IMR-90 (cell line): ENCODE results near the gene L1CAM. TPM values are rescaled to one million over a fixed set of nuclear protein-coding genes. Genes with fewer than 3 reads are reported as not detected.

Experiments used
- ATAC-seq: fragments of 200-7000 bp; cut with Tn5 transposase; 2 replicates; pipeline ENCODE4 v1.9.1; 2020; ENCODE audit warnings: low read depth, mild to moderate bottlenecking, moderate library complexity
- BruUV-seq: library from RNA; stranded (reverse); fragments of 400-500 nt; replicated peaks from 2 replicates; lab custom pipeline; 2021; lab: Mats Ljungman, UMichigan
- CTCF ChIA-PET: fragments of 300-600 bp; formaldehyde crosslinking; extraction: SDS; loops from one replicate; lab custom pipeline; 2021; ENCODE audit warnings: antibody characterized with exemption; lab: Yijun Ruan, JAX
- POLR2A ChIA-PET: fragments of 300-600 bp; sonication (Branson Sonifier 250); formaldehyde crosslinking; loops from one replicate; lab custom pipeline; 2022; ENCODE audit warnings: antibody characterized with exemption; ENCODE audit not compliant: unreplicated experiment; lab: Charles Lee
- DNase-seq: peaks from one replicate; pipeline ENCODE4 v3.0.0; 2013
- H2AFZ ChIP-seq: replicated peaks from 2 replicates; pipeline ENCODE3; 2013; ENCODE audit warnings: low read length, mild to moderate bottlenecking; ENCODE audit not compliant: poor library complexity
- H2AK5ac ChIP-seq: 2 replicates; pipeline ENCODE4 v1.6.1; 2013; ENCODE audit warnings: low read depth, low read length, inconsistent platforms
- H2AK9ac ChIP-seq: replicated peaks from 2 replicates; pipeline ENCODE3; 2013; ENCODE audit warnings: mild to moderate bottlenecking, low read depth, low read length, moderate library complexity; ENCODE audit not compliant: poor library complexity
- H2BK120ac ChIP-seq: 2 replicates; pipeline ENCODE4 v1.6.1; 2013; ENCODE audit warnings: low read depth, low read length, inconsistent platforms
- H2BK15ac ChIP-seq: 3 replicates; pipeline ENCODE4 v1.6.1; 2013; ENCODE audit warnings: low read depth, low read length, inconsistent platforms
- H2BK20ac ChIP-seq: 2 replicates; pipeline ENCODE4 v1.6.1; 2013; ENCODE audit warnings: low read depth, mild to moderate bottlenecking, inconsistent platforms, low read length, moderate library complexity
- H2BK5ac ChIP-seq: 2 replicates; pipeline ENCODE4 v1.6.1; 2013; ENCODE audit warnings: mild to moderate bottlenecking, low read depth, low read length, inconsistent platforms; ENCODE audit not compliant: poor library complexity, severe bottlenecking
- H3K14ac ChIP-seq: replicated peaks from 2 replicates; pipeline ENCODE4 v1.6.1; 2013; ENCODE audit warnings: low read depth, low read length, inconsistent platforms
- H3K18ac ChIP-seq: 2 replicates; pipeline ENCODE4 v1.6.1; 2013; ENCODE audit warnings: low read depth, low read length, control low read depth
- H3K23ac ChIP-seq: 2 replicates; pipeline ENCODE4 v1.6.1; 2013; ENCODE audit warnings: low read depth, low read length, inconsistent platforms
- H3K27ac ChIP-seq: 2 replicates; pipeline ENCODE4 v1.5.1; 2013; ENCODE audit warnings: mild to moderate bottlenecking, control low read depth, low read length; ENCODE audit not compliant: insufficient read depth
- H3K27me3 ChIP-seq: 2 replicates; pipeline ENCODE4 v1.6.1; 2013; ENCODE audit warnings: low read length; ENCODE audit not compliant: control insufficient read depth, insufficient read depth
- H3K36me3 ChIP-seq: 2 replicates; pipeline ENCODE4 v1.6.1; 2013; ENCODE audit warnings: low read length, mixed read lengths; ENCODE audit not compliant: control insufficient read depth, insufficient read depth
- H3K4ac ChIP-seq: 2 replicates; pipeline ENCODE4 v1.6.1; 2013; ENCODE audit warnings: low read depth, low read length, inconsistent platforms
- H3K4me1 ChIP-seq: 2 replicates; pipeline ENCODE4 v1.6.1; 2013; ENCODE audit warnings: low read length, mixed read lengths; ENCODE audit not compliant: control insufficient read depth, insufficient read depth
- H3K4me2 ChIP-seq: 2 replicates; pipeline ENCODE4 v1.6.1; 2013; ENCODE audit warnings: low read depth, mild to moderate bottlenecking, control low read depth, low read length, moderate library complexity
- H3K4me3 ChIP-seq: 2 replicates; pipeline ENCODE4 v1.5.1; 2013; ENCODE audit warnings: low read depth, mild to moderate bottlenecking, control low read depth, low read length, moderate library complexity; ENCODE audit not compliant: insufficient read depth
- H3K56ac ChIP-seq: 2 replicates; pipeline ENCODE4 v1.6.1; 2013; ENCODE audit warnings: low read length, inconsistent platforms; ENCODE audit not compliant: insufficient read depth; ENCODE audit errors: extremely low read depth
- H3K79me1 ChIP-seq, 2 experiments: 2 replicates each; pipeline ENCODE4 v1.6.1; 2013; ENCODE audit warnings: low read length in 2 of 2, inconsistent platforms in 1 of 2, low read depth in 1 of 2
- H3K9ac ChIP-seq: 2 replicates; pipeline ENCODE4 v1.6.1; 2013; ENCODE audit warnings: low read depth, low read length, control low read depth
- H3K9me1 ChIP-seq: 2 replicates; pipeline ENCODE4 v1.6.1; 2013; ENCODE audit warnings: low read length, inconsistent platforms; ENCODE audit not compliant: insufficient read depth
- H3K9me3 ChIP-seq: 2 replicates; pipeline ENCODE4 v1.6.1; 2013; ENCODE audit warnings: low read length; ENCODE audit not compliant: control insufficient read depth, insufficient read depth
- H4K20me1 ChIP-seq: 2 replicates; pipeline ENCODE4 v1.6.1; 2013; ENCODE audit warnings: low read length, inconsistent platforms; ENCODE audit not compliant: insufficient read depth
- H4K5ac ChIP-seq: 2 replicates; pipeline ENCODE4 v1.6.1; 2013; ENCODE audit warnings: mild to moderate bottlenecking, low read depth, low read length, control low read depth
- H4K8ac ChIP-seq, 2 experiments: 2 replicates each; pipeline ENCODE4 v1.6.1; 2013; ENCODE audit warnings: low read depth in 2 of 2, low read length in 2 of 2, control low read depth in 1 of 2, inconsistent platforms in 1 of 2
- H4K91ac ChIP-seq: 2 replicates; pipeline ENCODE4 v1.6.1; 2013; ENCODE audit warnings: low read depth, low read length, inconsistent platforms; ENCODE audit not compliant: insufficient read depth
- BHLHE40 ChIP-seq: fragments of 150-350 bp; IDR thresholded peaks from 2 replicates; pipeline ENCODE4 v1.6.1; 2016; ENCODE audit warnings: mild to moderate bottlenecking, low read depth, low read length
- CEBPB ChIP-seq: IDR thresholded peaks from 2 replicates; pipeline ENCODE4 v1.6.1; 2012; ENCODE audit warnings: low read depth, low read length, improper control_type of control experiment
- CHD1 ChIP-seq: IDR thresholded peaks from 2 replicates; pipeline ENCODE4 v1.6.1; 2012; ENCODE audit warnings: low read depth, low read length, improper control_type of control experiment
- FOS ChIP-seq: fragments of 150-350 bp; IDR thresholded peaks from 2 replicates; pipeline ENCODE4 v1.6.1; 2016; ENCODE audit warnings: low read depth, low read length
- MAFK ChIP-seq: IDR thresholded peaks from 2 replicates; pipeline ENCODE4 v1.6.1; 2012; ENCODE audit warnings: low read depth, low read length, improper control_type of control experiment
- MAZ ChIP-seq: IDR thresholded peaks from 2 replicates; pipeline ENCODE4 v1.6.1; 2012; ENCODE audit warnings: low read depth, mild to moderate bottlenecking, low read length, improper control_type of control experiment, moderate library complexity, borderline replicate concordance
- MXI1 ChIP-seq: IDR thresholded peaks from 2 replicates; pipeline ENCODE4 v1.6.1; 2012; ENCODE audit warnings: low read depth, mild to moderate bottlenecking, low read length, moderate library complexity, borderline replicate concordance
- NFE2L2 ChIP-seq: fragments of 150-350 bp; IDR thresholded peaks from 2 replicates; pipeline ENCODE4 v1.6.1; 2016; ENCODE audit warnings: low read depth, mild to moderate bottlenecking, low read length
- POLR2A ChIP-seq: IDR thresholded peaks from 2 replicates; pipeline ENCODE4 v1.6.1; 2012; ENCODE audit warnings: mild to moderate bottlenecking, low read depth, low read length
- RAD21 ChIP-seq: IDR thresholded peaks from 2 replicates; pipeline ENCODE4 v1.6.1; 2012; ENCODE audit warnings: low read length, improper control_type of control experiment
- RCOR1 ChIP-seq: IDR thresholded peaks from 2 replicates; pipeline ENCODE4 v1.6.1; 2012; ENCODE audit warnings: mild to moderate bottlenecking, low read length, improper control_type of control experiment; ENCODE audit not compliant: insufficient replicate concordance
- SMC3 ChIP-seq: fragments of 150-350 bp; IDR thresholded peaks from 2 replicates; pipeline ENCODE4 v1.6.1; 2016; ENCODE audit warnings: low read depth, mild to moderate bottlenecking, antibody characterized with exemption, low read length, moderate library complexity
- WGBS, 2 experiments: methylation state at CpG; one replicate each; pipeline versions ENCODE4 v1.1.5 to v1.1.7; 2013; ENCODE audit warnings: missing lambda C conversion rate in 2 of 2; ENCODE audit not compliant: insufficient read length in 1 of 2; ENCODE audit errors: extremely low coverage in 2 of 2; 5-methylcytosine and 5-hydroxymethylcytosine counted together
- dilution Hi-C: fragments of 300-500 bp; cut with HindIII; formaldehyde crosslinking; loops from one replicate; pipeline ENCODE4 v1.14.3; 2018; ENCODE audit warnings: low sequenced_read_pairs; ENCODE audit not compliant: unreplicated experiment
- in situ Hi-C: fragments of 300-500 bp; cut with MboI; formaldehyde crosslinking; loops from 3 replicates; pipeline ENCODE4 v1.14.3; 2019; ENCODE audit warnings: low sequenced_read_pairs, inconsistent platforms, mixed read lengths
- intact Hi-C: fragments of 100-400 bp; cut with micrococcal nuclease; formaldehyde crosslinking; loops from 2 replicates; pipeline ENCODE4 v1.10.0; 2022
- polyA plus RNA-seq, 3 experiments: library from polyadenylated mRNA; depleted of rRNA; stranded (reverse); fragments of >200 nt; gene quantifications; 2 replicates each; pipeline ENCODE4 v1.2.3, GENCODE V29; 2012; ENCODE audit warnings: low replicate concordance in 1 of 3
- total RNA-seq: library from RNA; depleted of rRNA; stranded (reverse); fragments of >200 nt; gene quantifications from 2 replicates; pipeline ENCODE4 v1.2.3, GENCODE V29; 2012
- TF ChIP-seq, protein P1 (sequence below): conservative IDR thresholded peaks from 2 replicates; pipeline ENCODE4 v1.5.1; 2012; ENCODE audit warnings: mild to moderate bottlenecking, low read depth, low read length, improper control_type of control experiment
- TF ChIP-seq, protein P2 (sequence below): fragments of 150-350 bp; IDR thresholded peaks from 2 replicates; pipeline ENCODE4 v1.6.1; 2017; ENCODE audit warnings: mild to moderate bottlenecking, antibody characterized with exemption, low read length, low read depth
- TF ChIP-seq, protein P3 (sequence below): fragments of 150-350 bp; IDR thresholded peaks from 2 replicates; pipeline ENCODE4 v1.6.1; 2016; ENCODE audit warnings: low read depth, mild to moderate bottlenecking, low read length, moderate library complexity, borderline replicate concordance

L1CAM gene
- total and polyA plus RNA-seq, 2 of the 4 experiments (the other 2 are of a cell fraction), result 0.36 to 1.9 TPM

DNA sequence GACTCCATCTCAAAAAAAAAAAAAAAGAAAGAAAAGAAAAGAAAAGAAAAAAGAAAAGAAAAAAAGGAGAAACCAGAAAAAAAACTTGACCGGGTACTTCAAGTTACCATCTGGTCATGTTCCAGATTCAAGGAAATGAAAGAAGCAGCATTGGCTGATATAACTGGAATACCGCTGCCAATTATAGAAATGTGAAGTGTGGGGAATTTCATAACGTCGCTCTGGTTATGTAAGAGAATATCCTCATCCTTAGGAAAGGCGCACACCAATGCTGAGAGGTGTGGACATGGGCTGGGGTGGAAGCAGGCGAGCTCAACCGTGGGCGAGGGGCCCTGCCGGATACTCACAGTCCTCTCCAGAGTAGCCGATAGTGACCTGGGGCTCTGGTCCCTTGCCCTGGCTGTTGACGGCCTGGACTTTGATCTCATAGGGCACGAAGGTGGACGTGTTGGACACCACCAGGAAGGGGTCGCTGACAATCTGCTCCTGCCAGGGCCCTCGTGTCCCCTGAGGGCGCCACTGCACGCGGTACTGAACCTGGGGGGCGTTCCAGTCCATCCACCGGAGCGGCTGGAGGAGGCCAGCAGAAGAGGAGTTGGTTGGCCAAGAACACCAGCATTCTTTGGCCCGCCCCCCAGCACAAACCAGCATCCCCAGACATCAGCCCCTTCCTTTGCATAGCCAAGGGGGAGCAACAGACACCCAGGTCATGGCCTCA, 19.5 kb downstream of the L1CAM start:
- Histone ChIP-seq H4K5ac (no peak overlapping the region), H3K56ac (no peak overlapping the region), H3K14ac (no peak overlapping the region), H3K27ac (no peak overlapping the region), H3K36me3 (no peaks in the 10 kb centered on the region), H3K79me1 (no peaks in the 10 kb centered on the region), H3K9me3 (peaks cover 7% of the 10 kb centered on the region), H2AFZ (no peak overlapping the region), H2AK9ac (no peak overlapping the region), H3K4me1 (no peaks in the 10 kb centered on the region), H2BK5ac (no peak overlapping the region), H3K23ac (no peak overlapping the region), H2BK120ac (no peak overlapping the region), H3K18ac (no peak overlapping the region), H3K27me3 (peaks cover 20% of the 10 kb centered on the region), H3K4me2 (no peak overlapping the region), H2AK5ac (no peak overlapping the region), H3K4me3 (no peak overlapping the region), H2BK15ac (no peak overlapping the region), H4K8ac (no peak overlapping the region), H2BK20ac (no peak overlapping the region), H3K9ac (no peak overlapping the region), H4K91ac (no peak overlapping the region), H4K20me1 (no peaks in the 10 kb centered on the region), H3K9me1 (no peaks in the 10 kb centered on the region), H3K4ac (no peak overlapping the region)
- 68% methylated on average over 12 of the region's 22 CpGs; no CpG with 5 or more reads in 1 of the 2 experiments for WGBS, 2 experiments
- BruUV-seq, result no TSS peak
- dilution Hi-C loops, result no loop called here
- DNase-seq, result no peak
- no peak for ATAC-seq
- in situ Hi-C loops, result no loop called here
- intact Hi-C loops, result no loop called here
- TF ChIP-seq CHD1 (no peak), SMC3 (no peak), RCOR1 (no peak), MXI1 (no peak), BHLHE40 (no peak), FOS (no peak), MAZ (no peak), RAD21 (no peak), POLR2A (no peak), MAFK (no peak), NFE2L2 (no peak), CEBPB (no peak)
- TF ChIP-seq, protein P1, sequence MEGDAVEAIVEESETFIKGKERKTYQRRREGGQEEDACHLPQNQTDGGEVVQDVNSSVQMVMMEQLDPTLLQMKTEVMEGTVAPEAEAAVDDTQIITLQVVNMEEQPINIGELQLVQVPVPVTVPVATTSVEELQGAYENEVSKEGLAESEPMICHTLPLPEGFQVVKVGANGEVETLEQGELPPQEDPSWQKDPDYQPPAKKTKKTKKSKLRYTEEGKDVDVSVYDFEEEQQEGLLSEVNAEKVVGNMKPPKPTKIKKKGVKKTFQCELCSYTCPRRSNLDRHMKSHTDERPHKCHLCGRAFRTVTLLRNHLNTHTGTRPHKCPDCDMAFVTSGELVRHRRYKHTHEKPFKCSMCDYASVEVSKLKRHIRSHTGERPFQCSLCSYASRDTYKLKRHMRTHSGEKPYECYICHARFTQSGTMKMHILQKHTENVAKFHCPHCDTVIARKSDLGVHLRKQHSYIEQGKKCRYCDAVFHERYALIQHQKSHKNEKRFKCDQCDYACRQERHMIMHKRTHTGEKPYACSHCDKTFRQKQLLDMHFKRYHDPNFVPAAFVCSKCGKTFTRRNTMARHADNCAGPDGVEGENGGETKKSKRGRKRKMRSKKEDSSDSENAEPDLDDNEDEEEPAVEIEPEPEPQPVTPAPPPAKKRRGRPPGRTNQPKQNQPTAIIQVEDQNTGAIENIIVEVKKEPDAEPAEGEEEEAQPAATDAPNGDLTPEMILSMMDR, result no peak
- TF ChIP-seq, protein P2, sequence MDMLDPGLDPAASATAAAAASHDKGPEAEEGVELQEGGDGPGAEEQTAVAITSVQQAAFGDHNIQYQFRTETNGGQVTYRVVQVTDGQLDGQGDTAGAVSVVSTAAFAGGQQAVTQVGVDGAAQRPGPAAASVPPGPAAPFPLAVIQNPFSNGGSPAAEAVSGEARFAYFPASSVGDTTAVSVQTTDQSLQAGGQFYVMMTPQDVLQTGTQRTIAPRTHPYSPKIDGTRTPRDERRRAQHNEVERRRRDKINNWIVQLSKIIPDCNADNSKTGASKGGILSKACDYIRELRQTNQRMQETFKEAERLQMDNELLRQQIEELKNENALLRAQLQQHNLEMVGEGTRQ, result no peak
- TF ChIP-seq, protein P3, sequence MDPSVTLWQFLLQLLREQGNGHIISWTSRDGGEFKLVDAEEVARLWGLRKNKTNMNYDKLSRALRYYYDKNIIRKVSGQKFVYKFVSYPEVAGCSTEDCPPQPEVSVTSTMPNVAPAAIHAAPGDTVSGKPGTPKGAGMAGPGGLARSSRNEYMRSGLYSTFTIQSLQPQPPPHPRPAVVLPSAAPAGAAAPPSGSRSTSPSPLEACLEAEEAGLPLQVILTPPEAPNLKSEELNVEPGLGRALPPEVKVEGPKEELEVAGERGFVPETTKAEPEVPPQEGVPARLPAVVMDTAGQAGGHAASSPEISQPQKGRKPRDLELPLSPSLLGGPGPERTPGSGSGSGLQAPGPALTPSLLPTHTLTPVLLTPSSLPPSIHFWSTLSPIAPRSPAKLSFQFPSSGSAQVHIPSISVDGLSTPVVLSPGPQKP, result no peak
- CTCF ChIA-PET, result no interaction called here
- POLR2A ChIA-PET, result no interaction called here
